HG03064 (cell line): ENCODE measurements around the gene CYP27A1.

Source experiments
- ATAC-seq: cut with Tn5 transposase; IDR thresholded peaks from one replicate; pipeline ENCODE4 v1.9.1; 2021; ENCODE audit warnings: low read depth; ENCODE audit not compliant: unreplicated experiment

Gene CYP27A1

GRCh38 chr2:218809515-218809914 lies 27.6 kb downstream of the CYP27A1 start:
- ATAC-seq = no peak

GRCh38 chr2:218810256-218810655 lies 28.3 kb downstream of the CYP27A1 start:
- ATAC-seq = no peak

- ATAC-seq = no peak
Measured at GRCh38 chr2:218811382-218811781, 29.4 kb downstream of the CYP27A1 start.

GRCh38 chr2:218812096-218812815 lies 30.3 kb downstream of the CYP27A1 start:
- no peak for ATAC-seq

- no peak for ATAC-seq
Measured at GRCh38 chr2:218812861-218813260, 30.9 kb downstream of the CYP27A1 start.

- no peak for ATAC-seq
Measured at GRCh38 chr2:218813771-218814460, 32.0 kb downstream of the CYP27A1 start.

- no peak for ATAC-seq
Measured at GRCh38 chr2:218814540-218815243, 32.7 kb downstream of the CYP27A1 start.

- no peak for ATAC-seq
Measured at GRCh38 chr2:218815244-218815637, 33.3 kb downstream of the CYP27A1 start.

- ATAC-seq = no peak
Measured at GRCh38 chr2:218815649-218816048, 33.7 kb downstream of the CYP27A1 start.

- ATAC-seq = no peak
Measured at GRCh38 chr2:218816561-218817011, 34.6 kb downstream of the CYP27A1 start.

GRCh38 chr2:218819093-218819492 lies 37.1 kb downstream of the CYP27A1 start:
- ATAC-seq = no peak

GRCh38 chr2:218820746-218821369 lies 38.9 kb downstream of the CYP27A1 start:
- no peak for ATAC-seq

- no peak for ATAC-seq
Measured at GRCh38 chr2:218821605-218822211, 39.8 kb downstream of the CYP27A1 start.

- ATAC-seq = no peak
Measured at GRCh38 chr2:218822622-218823021, 40.7 kb downstream of the CYP27A1 start.

GRCh38 chr2:218823196-218823855 lies 41.4 kb downstream of the CYP27A1 start:
- ATAC-seq = no peak

GRCh38 chr2:218824004-218824403 lies 42.1 kb downstream of the CYP27A1 start:
- ATAC-seq = no peak

- no peak for ATAC-seq
Measured at GRCh38 chr2:218826791-218827190, 44.8 kb downstream of the CYP27A1 start.

GRCh38 chr2:218827701-218828476 lies 45.9 kb downstream of the CYP27A1 start:
- ATAC-seq = no peak

GRCh38 chr2:218828477-218828778 lies 46.5 kb downstream of the CYP27A1 start:
- ATAC-seq = no peak
